Liver (tissue), 9 donors: ENCODE results near the gene PHC1. TPM values are rescaled to one million over a fixed set of nuclear protein-coding genes. Genes with fewer than 3 reads are reported as not detected.

Source experiments
- DNase-seq: peaks from one replicate; pipeline ENCODE4 v3.0.0-alpha.2; 2017; ENCODE audit warnings: low spot score
- H3K27ac ChIP-seq, 2 donors: one replicate each; pipeline ENCODE4 v1.7.0; 2013; ENCODE audit warnings: inconsistent platforms in 2 of 2, low read length in 2 of 2, control low read depth in 1 of 2, low read depth in 1 of 2, mild to moderate bottlenecking in 1 of 2
- H3K27me3 ChIP-seq, 4 donors: one replicate each; pipeline versions ENCODE4 v1.6.1 to v1.7.0; 2013; ENCODE audit warnings: low read length in 3 of 4, inconsistent platforms in 1 of 4, mild to moderate bottlenecking in 1 of 4, moderate library complexity in 1 of 4; ENCODE audit not compliant: control insufficient read depth in 4 of 4, insufficient read depth in 4 of 4
- H3K36me3 ChIP-seq, 4 donors: one replicate each; pipeline versions ENCODE4 v1.6.1 to v1.7.0; 2013; ENCODE audit warnings: low read length in 3 of 4, mild to moderate bottlenecking in 3 of 4, low read depth in 1 of 4, moderate library complexity in 1 of 4; ENCODE audit not compliant: control insufficient read depth in 4 of 4, insufficient read depth in 3 of 4
- H3K4me1 ChIP-seq, 4 donors: one replicate each; pipeline versions ENCODE4 v1.6.1 to v1.7.0; 2013; ENCODE audit warnings: low read length in 3 of 4, mild to moderate bottlenecking in 3 of 4, moderate library complexity in 1 of 4; ENCODE audit not compliant: control insufficient read depth in 4 of 4, insufficient read depth in 4 of 4
- H3K4me3 ChIP-seq, 3 donors: one replicate each; pipeline versions ENCODE4 v1.6.1 to v1.7.0; 2013; ENCODE audit warnings: low read length in 3 of 3, control low read depth in 1 of 3, low read depth in 1 of 3, mild to moderate bottlenecking in 1 of 3
- H3K9ac ChIP-seq, 2 donors: one replicate each; pipeline ENCODE4 v1.7.0; 2013; ENCODE audit warnings: low read length in 2 of 2, mild to moderate bottlenecking in 2 of 2, moderate library complexity in 2 of 2, control low read depth in 1 of 2, low read depth in 1 of 2
- H3K9me3 ChIP-seq, 4 donors: one replicate each; pipeline versions ENCODE4 v1.6.1 to v1.7.0; 2013; ENCODE audit warnings: low read length in 3 of 4; ENCODE audit not compliant: control insufficient read depth in 4 of 4
- CTCF ChIP-seq: fragments of 150-350 bp; IDR thresholded peaks from 2 replicates; pipeline ENCODE4 v1.5.1; 2017; ENCODE audit warnings: improper control_type of control experiment, low read depth, low read length; ENCODE audit not compliant: missing input control
- EGR1 ChIP-seq, 2 donors: IDR thresholded peaks; 2 replicates each; pipeline ENCODE4 v1.6.1; 2016 to 2018; ENCODE audit warnings: antibody characterized with exemption in 2 of 2, low read depth in 2 of 2
- FOXA1 ChIP-seq: IDR thresholded peaks from 2 replicates; pipeline ENCODE4 v1.6.1; 2016; ENCODE audit warnings: antibody characterized with exemption
- FOXA2 ChIP-seq: IDR thresholded peaks from 2 replicates; pipeline ENCODE4 v1.6.1; 2016; ENCODE audit warnings: antibody characterized with exemption
- GABPA ChIP-seq, 2 donors: IDR thresholded peaks in 1 of 2; conservative IDR thresholded peaks in 1 of 2; 2 replicates each; pipeline ENCODE4 v1.6.1; 2016; ENCODE audit warnings: antibody characterized with exemption in 2 of 2, mild to moderate bottlenecking in 1 of 2, moderate library complexity in 1 of 2
- HNF4A ChIP-seq, 2 donors: conservative IDR thresholded peaks; 2 replicates each; pipeline ENCODE4 v1.6.1; 2016; ENCODE audit warnings: antibody characterized with exemption in 2 of 2, mild to moderate bottlenecking in 2 of 2
- HNF4G ChIP-seq: IDR thresholded peaks from 2 replicates; pipeline ENCODE4 v1.6.1; 2016; ENCODE audit warnings: antibody characterized with exemption
- MAX ChIP-seq: IDR thresholded peaks from 2 replicates; pipeline ENCODE4 v1.6.1; 2016; ENCODE audit warnings: antibody characterized with exemption
- NR2F2 ChIP-seq: IDR thresholded peaks from 2 replicates; pipeline ENCODE4 v1.6.1; 2016; ENCODE audit warnings: antibody characterized with exemption
- RXRA ChIP-seq, 2 donors: IDR thresholded peaks; 2 replicates each; pipeline ENCODE4 v1.6.1; 2017 to 2018; ENCODE audit warnings: antibody characterized with exemption in 2 of 2, mild to moderate bottlenecking in 1 of 2
- SP1 ChIP-seq: IDR thresholded peaks from 2 replicates; pipeline ENCODE4 v1.6.1; 2018; ENCODE audit warnings: antibody characterized with exemption, mild to moderate bottlenecking
- TAF1 ChIP-seq: conservative IDR thresholded peaks from 2 replicates; pipeline ENCODE4 v1.6.1; 2016; ENCODE audit warnings: antibody characterized with exemption, mild to moderate bottlenecking
- YY1 ChIP-seq: IDR thresholded peaks from 2 replicates; pipeline ENCODE4 v1.6.1; 2016; ENCODE audit warnings: antibody characterized with exemption, mild to moderate bottlenecking
- WGBS: extraction: QIAGEN DNeasy Blood & Tissue Kit; methylation state at CpG from one replicate; pipeline ENCODE4 v1.1.7; 2013; 5-methylcytosine and 5-hydroxymethylcytosine counted together
- polyA plus RNA-seq, 2 donors: library from polyadenylated mRNA; stranded (reverse) in 1 of 2; unstranded in 1 of 2; fragments of 200-250 nt in 1 of 2; fragments of >200 nt in 1 of 2; fragmentation: Nextera tagmentation in 1 of 2; extraction: Ambion mirVana in 1 of 2; gene quantifications; one replicate each; pipeline versions ENCODE4 v1.2.1 to v1.2.3, GENCODE V29; 2013 to 2015
- total RNA-seq, 2 donors: library from RNA; depleted of rRNA; stranded (reverse); fragments of >200 nt; gene quantifications; one replicate each; pipeline ENCODE4 v1.2.3, GENCODE V29; 2014
- TF ChIP-seq, protein P1 (sequence below): IDR thresholded peaks from 2 replicates; pipeline ENCODE4 v1.6.1; 2016; ENCODE audit warnings: antibody characterized with exemption, mild to moderate bottlenecking
- TF ChIP-seq, protein P2 (sequence below): IDR thresholded peaks from 2 replicates; pipeline ENCODE4 v1.6.1; 2016; ENCODE audit warnings: antibody characterized with exemption
- TF ChIP-seq, protein P3 (sequence below): IDR thresholded peaks from 2 replicates; pipeline ENCODE4 v1.6.1; 2016; ENCODE audit warnings: antibody characterized with exemption
- donor health status: healthy.
- donor health status: healthy.
- donor health status: healthy.
- donor health status: healthy.
- donor health status: healthy.

The PHC1 gene
- total and polyA plus RNA-seq, 4 donors, result 2.4 to 7.6 (median 3.9) TPM

- peaks cover 0 to 4% (median 4%) of the 10 kb centered on the region in 4 donors for H3K9me3 ChIP-seq
These were observed 54.5 kb downstream of the PHC1 start for GRCh38 chr12:8968761-8969160.

DNA sequence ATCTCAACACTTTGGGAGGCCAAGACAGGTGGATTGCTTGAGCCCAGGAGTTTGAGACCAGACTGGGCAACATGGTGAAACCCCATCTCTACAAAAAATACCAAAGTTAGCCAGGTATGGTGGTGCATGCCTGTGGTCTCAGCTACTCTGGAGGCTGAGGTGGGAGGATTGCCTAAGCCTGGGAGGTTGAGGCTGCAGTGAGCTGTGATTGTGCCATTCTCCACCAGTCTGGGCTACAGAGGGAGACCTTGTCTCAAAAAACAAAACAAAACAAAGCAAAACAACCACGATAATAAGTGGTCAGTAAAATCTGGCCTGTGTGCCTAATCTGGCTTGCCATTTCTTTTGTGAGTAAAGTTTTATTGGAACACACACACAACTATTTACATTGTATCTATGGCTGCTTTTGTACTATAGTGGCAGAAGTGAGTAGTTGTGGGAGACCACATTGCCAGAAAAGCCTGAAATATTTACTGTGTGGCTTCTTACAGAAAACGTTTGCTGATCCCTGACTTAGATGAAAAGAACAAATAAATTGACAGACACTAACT is 55.6 kb downstream of the PHC1 start:
- no peaks in the 10 kb centered on the region for H3K4me1 ChIP-seq
- H3K9ac ChIP-seq, result no peak overlapping the region
- no peak for DNase-seq
- no peak overlapping the region for H3K27ac ChIP-seq
- no peaks in the 10 kb centered on the region for H3K36me3 ChIP-seq
- H3K9me3 ChIP-seq, result peaks cover 0 to 4% (median 4%) of the 10 kb centered on the region in 4 donors
- no peaks in the 10 kb centered on the region for H3K27me3 ChIP-seq
- H3K4me3 ChIP-seq, result no peak overlapping the region
- 50% methylated on average over 2 of the region's 2 CpGs for WGBS
- TF ChIP-seq HNF4G (no peak), GABPA (IDR thresholded peaks at IDR 0.05 in 1 of 2, conservative IDR thresholded peaks at IDR 0.05 in 1 of 2) (no peak), YY1 (no peak), NR2F2 (no peak), RXRA (IDR thresholded peaks at IDR 0.05) (no peak), EGR1 (IDR thresholded peaks at IDR 0.05; ENCODE audit: low read depth in 2 of 2) (no peak), FOXA2 (no peak)
- TF ChIP-seq, protein P1, sequence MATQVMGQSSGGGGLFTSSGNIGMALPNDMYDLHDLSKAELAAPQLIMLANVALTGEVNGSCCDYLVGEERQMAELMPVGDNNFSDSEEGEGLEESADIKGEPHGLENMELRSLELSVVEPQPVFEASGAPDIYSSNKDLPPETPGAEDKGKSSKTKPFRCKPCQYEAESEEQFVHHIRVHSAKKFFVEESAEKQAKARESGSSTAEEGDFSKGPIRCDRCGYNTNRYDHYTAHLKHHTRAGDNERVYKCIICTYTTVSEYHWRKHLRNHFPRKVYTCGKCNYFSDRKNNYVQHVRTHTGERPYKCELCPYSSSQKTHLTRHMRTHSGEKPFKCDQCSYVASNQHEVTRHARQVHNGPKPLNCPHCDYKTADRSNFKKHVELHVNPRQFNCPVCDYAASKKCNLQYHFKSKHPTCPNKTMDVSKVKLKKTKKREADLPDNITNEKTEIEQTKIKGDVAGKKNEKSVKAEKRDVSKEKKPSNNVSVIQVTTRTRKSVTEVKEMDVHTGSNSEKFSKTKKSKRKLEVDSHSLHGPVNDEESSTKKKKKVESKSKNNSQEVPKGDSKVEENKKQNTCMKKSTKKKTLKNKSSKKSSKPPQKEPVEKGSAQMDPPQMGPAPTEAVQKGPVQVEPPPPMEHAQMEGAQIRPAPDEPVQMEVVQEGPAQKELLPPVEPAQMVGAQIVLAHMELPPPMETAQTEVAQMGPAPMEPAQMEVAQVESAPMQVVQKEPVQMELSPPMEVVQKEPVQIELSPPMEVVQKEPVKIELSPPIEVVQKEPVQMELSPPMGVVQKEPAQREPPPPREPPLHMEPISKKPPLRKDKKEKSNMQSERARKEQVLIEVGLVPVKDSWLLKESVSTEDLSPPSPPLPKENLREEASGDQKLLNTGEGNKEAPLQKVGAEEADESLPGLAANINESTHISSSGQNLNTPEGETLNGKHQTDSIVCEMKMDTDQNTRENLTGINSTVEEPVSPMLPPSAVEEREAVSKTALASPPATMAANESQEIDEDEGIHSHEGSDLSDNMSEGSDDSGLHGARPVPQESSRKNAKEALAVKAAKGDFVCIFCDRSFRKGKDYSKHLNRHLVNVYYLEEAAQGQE, result no peak
- TF ChIP-seq, protein P2, sequence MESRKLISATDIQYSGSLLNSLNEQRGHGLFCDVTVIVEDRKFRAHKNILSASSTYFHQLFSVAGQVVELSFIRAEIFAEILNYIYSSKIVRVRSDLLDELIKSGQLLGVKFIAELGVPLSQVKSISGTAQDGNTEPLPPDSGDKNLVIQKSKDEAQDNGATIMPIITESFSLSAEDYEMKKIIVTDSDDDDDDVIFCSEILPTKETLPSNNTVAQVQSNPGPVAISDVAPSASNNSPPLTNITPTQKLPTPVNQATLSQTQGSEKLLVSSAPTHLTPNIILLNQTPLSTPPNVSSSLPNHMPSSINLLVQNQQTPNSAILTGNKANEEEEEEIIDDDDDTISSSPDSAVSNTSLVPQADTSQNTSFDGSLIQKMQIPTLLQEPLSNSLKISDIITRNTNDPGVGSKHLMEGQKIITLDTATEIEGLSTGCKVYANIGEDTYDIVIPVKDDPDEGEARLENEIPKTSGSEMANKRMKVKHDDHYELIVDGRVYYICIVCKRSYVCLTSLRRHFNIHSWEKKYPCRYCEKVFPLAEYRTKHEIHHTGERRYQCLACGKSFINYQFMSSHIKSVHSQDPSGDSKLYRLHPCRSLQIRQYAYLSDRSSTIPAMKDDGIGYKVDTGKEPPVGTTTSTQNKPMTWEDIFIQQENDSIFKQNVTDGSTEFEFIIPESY, result no peak

More at GRCh38 chr12:8968761-8969160, 54.5 kb downstream of the PHC1 start:
- no peak overlapping the region for H3K9ac ChIP-seq
- TF ChIP-seq FOXA2 (no peak), CTCF (no peak), NR2F2 (no peak), GABPA (IDR thresholded peaks at IDR 0.05 in 1 of 2, conservative IDR thresholded peaks at IDR 0.05 in 1 of 2) (no peak), HNF4G (no peak), FOXA1 (no peak), EGR1 (IDR thresholded peaks at IDR 0.05; ENCODE audit: low read depth in 2 of 2) (no peak), MAX (no peak), RXRA (IDR thresholded peaks at IDR 0.05) (no peak), HNF4A (conservative IDR thresholded peaks at IDR 0.05) (no peak), SP1 (no peak), TAF1 (no peak)
- TF ChIP-seq, protein P3, sequence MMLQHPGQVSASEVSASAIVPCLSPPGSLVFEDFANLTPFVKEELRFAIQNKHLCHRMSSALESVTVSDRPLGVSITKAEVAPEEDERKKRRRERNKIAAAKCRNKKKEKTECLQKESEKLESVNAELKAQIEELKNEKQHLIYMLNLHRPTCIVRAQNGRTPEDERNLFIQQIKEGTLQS, result no peak
- TF ChIP-seq, protein P1, result no peak
- no peaks in the 10 kb centered on the region for H3K27me3 ChIP-seq
- no peaks in the 10 kb centered on the region for H3K36me3 ChIP-seq
- no peak for DNase-seq
- H3K4me3 ChIP-seq, result no peak overlapping the region
- H3K27ac ChIP-seq, result no peak overlapping the region
- no peaks in the 10 kb centered on the region for H3K4me1 ChIP-seq
